ENCODE results near the gene SPEG. TPM values are rescaled to one million over a fixed set of nuclear protein-coding genes. Genes with fewer than 3 reads are reported as not detected.
A peak's percentile ranks its signal among the peaks of the same experiment; 100 is the strongest.

The SPEG gene
- total and polyA plus RNA-seq, 2 of the 13 experiments (the other 11 are each of a cell fraction or from before 2014, with no cell fraction given): 0.18 to 0.24 TPM

DNA sequence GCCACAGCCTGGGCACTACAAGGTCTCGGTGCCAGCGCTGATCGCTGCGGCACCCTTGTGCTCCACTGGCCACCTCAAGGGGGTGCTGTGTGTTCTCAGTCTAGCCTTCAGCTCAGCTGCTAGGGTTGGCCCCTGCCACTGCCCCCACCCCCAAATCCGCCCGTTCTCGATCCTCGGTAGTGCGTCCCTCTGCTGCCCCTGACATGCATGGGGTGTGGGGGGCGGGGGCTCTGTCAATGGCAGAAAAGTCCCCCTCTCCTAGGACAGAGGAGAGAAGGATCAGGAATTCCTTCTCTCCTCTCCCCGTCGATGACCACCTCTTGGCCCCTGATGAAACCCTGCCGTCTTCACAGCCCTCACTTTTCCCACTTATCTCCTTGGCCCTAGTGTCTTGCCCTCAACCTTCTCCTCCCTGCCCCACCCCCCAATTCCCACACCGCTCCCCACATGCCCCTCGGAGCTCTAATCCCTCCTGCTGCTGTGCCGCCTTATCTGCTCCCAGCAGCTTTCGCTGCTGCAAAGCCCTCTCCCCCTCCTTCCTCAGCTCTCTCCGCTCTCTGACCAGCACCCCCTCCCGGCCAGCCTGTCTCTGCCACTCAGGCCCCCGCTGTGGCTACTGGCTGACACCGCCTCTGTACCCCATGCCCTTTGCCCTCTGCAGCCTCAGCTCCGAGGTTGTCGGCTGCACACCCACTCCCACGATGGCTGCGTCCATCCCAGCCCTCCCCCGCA, 75.3 kb downstream of the SPEG start (continued):
- no peak for TF ChIP-seq BCL6 (CRISPR knock-in tag; IDR thresholded peaks at IDR 0.05)
- TF ChIP-seq HES4 (CRISPR knock-in tag; IDR thresholded peaks at IDR 0.05; ENCODE audit: borderline replicate concordance): no peak
- TF ChIP-seq, protein P1, sequence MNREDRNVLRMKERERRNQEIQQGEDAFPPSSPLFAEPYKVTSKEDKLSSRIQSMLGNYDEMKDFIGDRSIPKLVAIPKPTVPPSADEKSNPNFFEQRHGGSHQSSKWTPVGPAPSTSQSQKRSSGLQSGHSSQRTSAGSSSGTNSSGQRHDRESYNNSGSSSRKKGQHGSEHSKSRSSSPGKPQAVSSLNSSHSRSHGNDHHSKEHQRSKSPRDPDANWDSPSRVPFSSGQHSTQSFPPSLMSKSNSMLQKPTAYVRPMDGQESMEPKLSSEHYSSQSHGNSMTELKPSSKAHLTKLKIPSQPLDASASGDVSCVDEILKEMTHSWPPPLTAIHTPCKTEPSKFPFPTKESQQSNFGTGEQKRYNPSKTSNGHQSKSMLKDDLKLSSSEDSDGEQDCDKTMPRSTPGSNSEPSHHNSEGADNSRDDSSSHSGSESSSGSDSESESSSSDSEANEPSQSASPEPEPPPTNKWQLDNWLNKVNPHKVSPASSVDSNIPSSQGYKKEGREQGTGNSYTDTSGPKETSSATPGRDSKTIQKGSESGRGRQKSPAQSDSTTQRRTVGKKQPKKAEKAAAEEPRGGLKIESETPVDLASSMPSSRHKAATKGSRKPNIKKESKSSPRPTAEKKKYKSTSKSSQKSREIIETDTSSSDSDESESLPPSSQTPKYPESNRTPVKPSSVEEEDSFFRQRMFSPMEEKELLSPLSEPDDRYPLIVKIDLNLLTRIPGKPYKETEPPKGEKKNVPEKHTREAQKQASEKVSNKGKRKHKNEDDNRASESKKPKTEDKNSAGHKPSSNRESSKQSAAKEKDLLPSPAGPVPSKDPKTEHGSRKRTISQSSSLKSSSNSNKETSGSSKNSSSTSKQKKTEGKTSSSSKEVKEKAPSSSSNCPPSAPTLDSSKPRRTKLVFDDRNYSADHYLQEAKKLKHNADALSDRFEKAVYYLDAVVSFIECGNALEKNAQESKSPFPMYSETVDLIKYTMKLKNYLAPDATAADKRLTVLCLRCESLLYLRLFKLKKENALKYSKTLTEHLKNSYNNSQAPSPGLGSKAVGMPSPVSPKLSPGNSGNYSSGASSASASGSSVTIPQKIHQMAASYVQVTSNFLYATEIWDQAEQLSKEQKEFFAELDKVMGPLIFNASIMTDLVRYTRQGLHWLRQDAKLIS (CRISPR knock-in tag; IDR thresholded peaks at IDR 0.05): no peak
- TF ChIP-seq, protein P2, sequence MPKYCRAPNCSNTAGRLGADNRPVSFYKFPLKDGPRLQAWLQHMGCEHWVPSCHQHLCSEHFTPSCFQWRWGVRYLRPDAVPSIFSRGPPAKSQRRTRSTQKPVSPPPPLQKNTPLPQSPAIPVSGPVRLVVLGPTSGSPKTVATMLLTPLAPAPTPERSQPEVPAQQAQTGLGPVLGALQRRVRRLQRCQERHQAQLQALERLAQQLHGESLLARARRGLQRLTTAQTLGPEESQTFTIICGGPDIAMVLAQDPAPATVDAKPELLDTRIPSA (CRISPR knock-in tag; IDR thresholded peaks at IDR 0.05; ENCODE audit: borderline replicate concordance): no peak
- TF ChIP-seq ZSCAN25 (CRISPR knock-in tag; IDR thresholded peaks at IDR 0.05): no peak
- TF ChIP-seq, protein P3, sequence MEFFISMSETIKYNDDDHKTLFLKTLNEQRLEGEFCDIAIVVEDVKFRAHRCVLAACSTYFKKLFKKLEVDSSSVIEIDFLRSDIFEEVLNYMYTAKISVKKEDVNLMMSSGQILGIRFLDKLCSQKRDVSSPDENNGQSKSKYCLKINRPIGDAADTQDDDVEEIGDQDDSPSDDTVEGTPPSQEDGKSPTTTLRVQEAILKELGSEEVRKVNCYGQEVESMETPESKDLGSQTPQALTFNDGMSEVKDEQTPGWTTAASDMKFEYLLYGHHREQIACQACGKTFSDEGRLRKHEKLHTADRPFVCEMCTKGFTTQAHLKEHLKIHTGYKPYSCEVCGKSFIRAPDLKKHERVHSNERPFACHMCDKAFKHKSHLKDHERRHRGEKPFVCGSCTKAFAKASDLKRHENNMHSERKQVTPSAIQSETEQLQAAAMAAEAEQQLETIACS (CRISPR knock-in tag; IDR thresholded peaks at IDR 0.05): no peak
- peak; percentile 32; the same call in 1 of the 2 replicates for TF ChIP-seq HOXA5 (CRISPR knock-in tag; IDR thresholded peaks at IDR 0.05)
- no peak for TF ChIP-seq NFE2L2 (IDR thresholded peaks at IDR 0.05; ENCODE audit: low read length)
- TF ChIP-seq, protein P4, sequence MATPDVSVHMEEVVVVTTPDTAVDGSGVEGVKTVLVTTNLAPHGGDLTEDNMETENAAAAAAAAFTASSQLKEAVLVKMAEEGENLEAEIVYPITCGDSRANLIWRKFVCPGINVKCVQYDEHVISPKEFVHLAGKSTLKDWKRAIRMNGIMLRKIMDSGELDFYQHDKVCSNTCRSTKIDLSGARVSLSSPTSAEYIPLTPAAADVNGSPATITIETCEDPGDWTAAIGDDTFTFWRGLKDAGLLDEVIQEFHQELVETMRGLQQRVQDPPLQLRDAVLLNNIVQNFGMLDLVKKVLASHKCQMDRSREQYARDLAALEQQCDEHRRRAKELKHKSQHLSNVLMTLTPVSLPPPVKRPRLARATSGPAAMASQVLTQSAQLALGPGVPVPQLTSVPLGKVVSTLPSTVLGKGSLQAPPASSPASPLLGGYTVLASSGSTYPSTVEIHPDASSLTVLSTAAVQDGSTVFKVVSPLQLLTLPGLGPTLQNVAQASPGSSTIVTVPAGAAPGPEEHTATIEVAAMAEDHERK (CRISPR knock-in tag; IDR thresholded peaks at IDR 0.05; ENCODE audit: low read depth): no peak
- no peak for TF ChIP-seq CHD4 (IDR thresholded peaks at IDR 0.05; ENCODE audit: borderline replicate concordance, low read length)
- no peak for TF ChIP-seq SMARCE1 (IDR thresholded peaks at IDR 0.05; ENCODE audit: borderline replicate concordance)
- no peak for TF ChIP-seq ZNF207 (IDR thresholded peaks at IDR 0.05; ENCODE audit: borderline replicate concordance)
- no peak for TF ChIP-seq BHLHE40 (IDR thresholded peaks at IDR 0.05; ENCODE audit: low read length)
- TF ChIP-seq CAMTA2 (CRISPR knock-in tag; IDR thresholded peaks at IDR 0.05; ENCODE audit: borderline replicate concordance): 0 out of 2 replicates have a peak, but pooled peaks have one; percentile 64
- TF ChIP-seq, protein P5, sequence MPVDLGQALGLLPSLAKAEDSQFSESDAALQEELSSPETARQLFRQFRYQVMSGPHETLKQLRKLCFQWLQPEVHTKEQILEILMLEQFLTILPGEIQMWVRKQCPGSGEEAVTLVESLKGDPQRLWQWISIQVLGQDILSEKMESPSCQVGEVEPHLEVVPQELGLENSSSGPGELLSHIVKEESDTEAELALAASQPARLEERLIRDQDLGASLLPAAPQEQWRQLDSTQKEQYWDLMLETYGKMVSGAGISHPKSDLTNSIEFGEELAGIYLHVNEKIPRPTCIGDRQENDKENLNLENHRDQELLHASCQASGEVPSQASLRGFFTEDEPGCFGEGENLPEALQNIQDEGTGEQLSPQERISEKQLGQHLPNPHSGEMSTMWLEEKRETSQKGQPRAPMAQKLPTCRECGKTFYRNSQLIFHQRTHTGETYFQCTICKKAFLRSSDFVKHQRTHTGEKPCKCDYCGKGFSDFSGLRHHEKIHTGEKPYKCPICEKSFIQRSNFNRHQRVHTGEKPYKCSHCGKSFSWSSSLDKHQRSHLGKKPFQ (CRISPR knock-in tag; IDR thresholded peaks at IDR 0.05; ENCODE audit: insufficient replicate concordance): no peak
- TF ChIP-seq GABPB1 (CRISPR knock-in tag; IDR thresholded peaks at IDR 0.05): peak; percentile 48; the same call in 1 of the 2 replicates
- TF ChIP-seq REL (CRISPR knock-in tag; conservative IDR thresholded peaks at IDR 0.05): peak; percentile 49; the same call in 1 of the 2 replicates
- no peak for TF ChIP-seq ZBTB8A (CRISPR knock-in tag; IDR thresholded peaks at IDR 0.05; ENCODE audit: borderline replicate concordance, low read depth)
- TF ChIP-seq TEAD3 (CRISPR knock-in tag; optimal IDR thresholded peaks at IDR 0.05; ENCODE audit: borderline replicate concordance): peak; percentile 36
- no peak for TF ChIP-seq MXI1 (IDR thresholded peaks at IDR 0.05; ENCODE audit: borderline replicate concordance, low read depth, low read length)
- TF ChIP-seq MTF2 (CRISPR knock-in tag; IDR thresholded peaks at IDR 0.05; ENCODE audit: borderline replicate concordance): peak; percentile 90; the same call in 1 of the 2 replicates
- TF ChIP-seq GATAD1 (CRISPR knock-in tag; IDR thresholded peaks at IDR 0.05): no peak
